SK-MEL-5 (cell line): ENCODE results near the gene SNX18. TPM values are rescaled to one million over a fixed set of nuclear protein-coding genes. Genes with fewer than 3 reads are reported as not detected.

ENCODE experiments used
- DNase-seq: peaks from one replicate; pipeline ENCODE4 v3.0.0-alpha.2; 2016; ENCODE audit warnings: low read depth, low spot score
- in situ Hi-C: cut with HindIII; loops from 2 replicates; pipeline ENCODE4 v1.10.0; 2016; ENCODE audit warnings: low sequenced_read_pairs, high pct_unique_total_duplicates, low pct_unique_long_range_greater_than_20kb
- total RNA-seq: library from RNA; depleted of rRNA; stranded (reverse); fragments of >200 nt; shearing (Covaris generic); gene quantifications from 2 replicates; pipeline ENCODE4 v1.2.3, GENCODE V29; 2014; rRNA removed

The SNX18 gene
- total RNA-seq, 1 experiment from 2014 or later = 44.7 TPM

DNA sequence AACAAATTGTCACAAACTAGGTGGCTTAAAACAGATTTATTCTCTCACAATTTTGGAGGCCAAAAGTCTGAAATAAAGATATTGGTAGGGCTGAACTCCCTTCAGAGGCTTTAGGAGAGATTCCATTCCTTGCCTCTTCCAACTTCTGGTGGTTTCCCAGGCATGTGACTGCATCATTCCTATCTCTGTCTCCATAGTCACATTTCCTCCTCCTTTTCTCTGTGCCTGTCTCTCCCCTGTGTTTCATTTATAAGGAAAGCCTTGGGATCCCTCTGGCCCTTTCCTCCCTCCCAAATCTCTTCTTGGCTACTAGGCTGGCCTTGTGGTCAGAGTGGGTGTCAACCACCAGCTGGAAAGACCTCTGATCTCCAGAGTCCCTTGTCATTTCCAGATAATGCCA is 78.2 kb downstream of the SNX18 start:
- in situ Hi-C loops = no loop called here
- DNase-seq = no peak

Other genes starting within 250 kb of the SNX18 start
- 14.9 and 15.2 TPM in 2 replicates for gene ARL15, start 207.2 kb upstream of the SNX18 start, total RNA-seq
- gene HSPB3, start 62.1 kb upstream of the SNX18 start, total RNA-seq = not detected in 2 replicates